ENCODE data around the gene SERPINE2. TPM values are rescaled to one million over a fixed set of nuclear protein-coding genes. Genes with fewer than 3 reads are reported as not detected.

The SERPINE2 gene
- polyA plus RNA-seq, 3 donors = not detected

DNA sequence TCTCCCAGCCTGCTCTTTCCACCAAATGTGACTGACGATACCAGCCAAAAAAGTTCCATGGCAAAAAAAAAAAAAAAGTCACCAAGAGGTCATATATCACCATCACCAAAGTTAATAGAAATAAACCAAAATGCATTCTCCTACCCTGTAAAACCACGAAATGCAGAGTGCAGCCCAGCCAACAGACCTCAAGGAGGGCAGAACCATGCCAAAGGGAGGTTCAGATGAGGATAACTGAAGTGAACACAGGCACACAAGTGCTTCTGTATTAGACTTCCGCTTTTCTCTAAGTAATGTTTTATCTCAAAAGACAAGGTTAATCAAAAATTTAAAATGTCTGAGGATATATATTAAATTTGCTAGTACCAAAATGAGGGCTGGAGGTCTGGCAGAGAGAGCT, 5.5 kb downstream of the SERPINE2 start:
- Histone ChIP-seq H3K4me3 (replicated peaks in 1 of 3; ENCODE audit: low read depth in 2 of 3, low read length in 3 of 3) (no peak overlapping the region), H3K27me3 (ENCODE audit: control insufficient read depth in 2 of 2, insufficient read depth in 2 of 2, low read length in 2 of 2) (peaks cover 21 to 24% of the 10 kb centered on the region in 2 donors), H3K27ac (ENCODE audit: low read depth in 1 of 2, low read length in 2 of 2) (no peak overlapping the region), H3K79me2 (ENCODE audit: insufficient read depth, low read length) (no peaks in the 10 kb centered on the region), H3K9ac (ENCODE audit: insufficient read depth, low read length, poor library complexity, severe bottlenecking) (no peak overlapping the region), H3K4me2 (replicated peaks; ENCODE audit: extremely low read depth, low read length, poor library complexity, severe bottlenecking) (no peak overlapping the region), H4K20me1 (ENCODE audit: insufficient read depth, low read length) (no peaks in the 10 kb centered on the region), H3K4me1 (ENCODE audit: control insufficient read depth in 1 of 2, insufficient read depth in 2 of 2, low read length in 2 of 2) (peaks cover 6 to 7% of the 10 kb centered on the region in 2 donors), H3K36me3 (replicated peaks in 1 of 2; ENCODE audit: control insufficient read depth in 1 of 2, insufficient read depth in 2 of 2, low read length in 2 of 2) (no peaks in the 10 kb centered on the region), H3K9me3 (replicated peaks in 1 of 2; ENCODE audit: control insufficient read depth in 1 of 2, insufficient read depth in 1 of 2, low read length in 2 of 2) (peaks cover 6 to 10% of the 10 kb centered on the region in 2 donors), H2AFZ (ENCODE audit: insufficient read depth, low read depth, low read length, poor library complexity, severe bottlenecking) (no peak overlapping the region)
- peaks cover 0 to 2% of the 10 kb centered on the region in 2 donors for H3K36me3 Mint-ChIP-seq
- DNase-seq = peak in 1 of 3 donors; percentile 11
- peaks cover 24 to 32% (median 30%) of the 10 kb centered on the region in 3 donors for H3K27me3 Mint-ChIP-seq (ENCODE audit: low read depth in 3 of 3)
- peaks cover 17% of the 10 kb centered on the region for H3K4me1 Mint-ChIP-seq
- intact Hi-C loops (cut with micrococcal nuclease) = no loop called here
- no peak overlapping the region for H3K27ac Mint-ChIP-seq
- TF ChIP-seq, protein P1, sequence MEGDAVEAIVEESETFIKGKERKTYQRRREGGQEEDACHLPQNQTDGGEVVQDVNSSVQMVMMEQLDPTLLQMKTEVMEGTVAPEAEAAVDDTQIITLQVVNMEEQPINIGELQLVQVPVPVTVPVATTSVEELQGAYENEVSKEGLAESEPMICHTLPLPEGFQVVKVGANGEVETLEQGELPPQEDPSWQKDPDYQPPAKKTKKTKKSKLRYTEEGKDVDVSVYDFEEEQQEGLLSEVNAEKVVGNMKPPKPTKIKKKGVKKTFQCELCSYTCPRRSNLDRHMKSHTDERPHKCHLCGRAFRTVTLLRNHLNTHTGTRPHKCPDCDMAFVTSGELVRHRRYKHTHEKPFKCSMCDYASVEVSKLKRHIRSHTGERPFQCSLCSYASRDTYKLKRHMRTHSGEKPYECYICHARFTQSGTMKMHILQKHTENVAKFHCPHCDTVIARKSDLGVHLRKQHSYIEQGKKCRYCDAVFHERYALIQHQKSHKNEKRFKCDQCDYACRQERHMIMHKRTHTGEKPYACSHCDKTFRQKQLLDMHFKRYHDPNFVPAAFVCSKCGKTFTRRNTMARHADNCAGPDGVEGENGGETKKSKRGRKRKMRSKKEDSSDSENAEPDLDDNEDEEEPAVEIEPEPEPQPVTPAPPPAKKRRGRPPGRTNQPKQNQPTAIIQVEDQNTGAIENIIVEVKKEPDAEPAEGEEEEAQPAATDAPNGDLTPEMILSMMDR (IDR thresholded peaks at IDR 0.05) = no peak
- H3K4me3 Mint-ChIP-seq = no peak overlapping the region
- WGBS (ENCODE audit: insufficient coverage) = no CpG with 5 or more reads among the region's 3 CpGs
- H3K9me3 Mint-ChIP-seq = peaks cover 0 to 8% (median 4%) of the 10 kb centered on the region in 7 donors

DNA sequence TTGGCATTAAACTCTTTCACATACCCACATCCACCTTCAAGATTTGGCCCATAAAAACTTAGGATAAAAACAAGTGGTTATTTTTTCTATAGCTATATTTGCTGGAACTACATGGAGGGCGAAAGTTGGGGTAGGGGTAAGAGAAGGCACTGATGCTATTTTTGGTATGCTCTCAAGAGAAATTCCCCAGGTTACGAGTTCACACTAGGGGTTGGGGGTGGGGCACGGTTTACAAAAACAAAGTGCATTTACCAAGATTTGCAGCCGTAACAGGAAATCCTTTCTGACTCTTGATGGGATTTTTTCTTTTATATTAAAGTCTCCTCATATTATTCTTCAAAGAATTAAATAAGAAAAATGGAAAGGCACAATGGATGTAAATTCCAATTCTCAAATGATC, 6.8 kb downstream of the SERPINE2 start:
- H3K27me3 Mint-ChIP-seq (ENCODE audit: low read depth in 3 of 3) = peaks cover 11 to 19% (median 17%) of the 10 kb centered on the region in 3 donors
- H2AFZ ChIP-seq (ENCODE audit: insufficient read depth, low read depth, low read length, poor library complexity, severe bottlenecking) = no peak overlapping the region
- no peak overlapping the region for H3K4me3 ChIP-seq (replicated peaks in 1 of 3; ENCODE audit: low read depth in 2 of 3, low read length in 3 of 3)
- peaks cover 6 to 7% of the 10 kb centered on the region in 2 donors for H3K9me3 ChIP-seq (replicated peaks in 1 of 2; ENCODE audit: control insufficient read depth in 1 of 2, insufficient read depth in 1 of 2, low read length in 2 of 2)
- H3K27me3 ChIP-seq (ENCODE audit: control insufficient read depth in 2 of 2, insufficient read depth in 2 of 2, low read length in 2 of 2) = peaks cover 8 to 11% of the 10 kb centered on the region in 2 donors
- H3K4me1 ChIP-seq (ENCODE audit: control insufficient read depth in 1 of 2, insufficient read depth in 2 of 2, low read length in 2 of 2) = peaks cover 0 to 1% of the 10 kb centered on the region in 2 donors
- H3K27ac Mint-ChIP-seq = no peak overlapping the region
- peaks cover 17% of the 10 kb centered on the region for H3K4me1 Mint-ChIP-seq
- no CpG with 5 or more reads among the region's 4 CpGs for WGBS (ENCODE audit: insufficient coverage)
- DNase-seq = no peak
- no peaks in the 10 kb centered on the region for H4K20me1 ChIP-seq (ENCODE audit: insufficient read depth, low read length)
- H3K4me2 ChIP-seq (replicated peaks; ENCODE audit: extremely low read depth, low read length, poor library complexity, severe bottlenecking) = no peak overlapping the region
- TF ChIP-seq, protein P1 (IDR thresholded peaks at IDR 0.05) = no peak
- no peaks in the 10 kb centered on the region for H3K36me3 ChIP-seq (replicated peaks in 1 of 2; ENCODE audit: control insufficient read depth in 1 of 2, insufficient read depth in 2 of 2, low read length in 2 of 2)
- H3K4me3 Mint-ChIP-seq = no peak overlapping the region
- H3K9me3 Mint-ChIP-seq = peaks cover 0 to 6% (median 3%) of the 10 kb centered on the region in 7 donors
- H3K36me3 Mint-ChIP-seq = no peaks in the 10 kb centered on the region
- no peak overlapping the region for H3K9ac ChIP-seq (ENCODE audit: insufficient read depth, low read length, poor library complexity, severe bottlenecking)
- intact Hi-C loops (cut with micrococcal nuclease) = no loop called here
- no peaks in the 10 kb centered on the region for H3K79me2 ChIP-seq (ENCODE audit: insufficient read depth, low read length)
- H3K27ac ChIP-seq (ENCODE audit: low read depth in 1 of 2, low read length in 2 of 2) = no peak overlapping the region

Data from CD14-positive monocyte (primary cell).